GM12878 (cell line): Measurements from ENCODE around the gene DGCR8.

Source experiments
- ATF3 ChIP-seq: IDR thresholded peaks from 2 replicates; pipeline ENCODE4 v1.6.1; 2011; ENCODE audit warnings: low read depth, mild to moderate bottlenecking, low read length, moderate library complexity, borderline replicate concordance; ENCODE audit errors: extremely low read depth
- CBX5 ChIP-seq: sonication (generic); IDR thresholded peaks from 2 replicates; pipeline ENCODE4 v1.6.1; 2016; ENCODE audit warnings: low read depth, moderate library complexity, mild to moderate bottlenecking, inconsistent platforms
- CREB1 ChIP-seq: IDR thresholded peaks from 2 replicates; pipeline ENCODE4 v1.6.1; 2012; ENCODE audit warnings: low read depth, mild to moderate bottlenecking, inconsistent platforms
- CTCF ChIP-seq, 3 experiments: IDR thresholded peaks in 2 of 3; conservative IDR thresholded peaks in 1 of 3; 2 replicates each; pipeline ENCODE4 v1.5.1; 2011; ENCODE audit warnings: low read depth in 3 of 3, low read length in 3 of 3, mild to moderate bottlenecking in 3 of 3, control low read depth in 2 of 3, moderate library complexity in 2 of 3, inconsistent platforms in 1 of 3, mixed read lengths in 1 of 3; ENCODE audit not compliant: control insufficient read depth in 2 of 3, insufficient read depth in 1 of 3; ENCODE audit errors: extremely low read depth in 1 of 3
- ELK1 ChIP-seq: IDR thresholded peaks from 2 replicates; pipeline ENCODE4 v1.6.1; 2012; ENCODE audit warnings: low read depth, low read length, improper control_type of control experiment
- ESRRA ChIP-seq: IDR thresholded peaks from 2 replicates; pipeline ENCODE4 v1.6.1; 2012; ENCODE audit warnings: mild to moderate bottlenecking, low read length, improper control_type of control experiment
- FOS ChIP-seq: IDR thresholded peaks from 3 replicates; pipeline ENCODE4 v1.6.1; 2011; ENCODE audit warnings: borderline replicate concordance; ENCODE audit not compliant: insufficient read length; ENCODE audit errors: extremely low read depth
- HDGF ChIP-seq: fragments of 450-650 bp; IDR thresholded peaks from 2 replicates; pipeline ENCODE4 v1.6.1; 2016; ENCODE audit warnings: antibody characterized with exemption
- MAX ChIP-seq: IDR thresholded peaks from 2 replicates; pipeline ENCODE4 v1.6.1; 2012; ENCODE audit warnings: low read depth, low read length, improper control_type of control experiment
- MXI1 ChIP-seq: fragments of 150-350 bp; IDR thresholded peaks from 2 replicates; pipeline ENCODE4 v1.6.1; 2011; ENCODE audit warnings: low read depth, mild to moderate bottlenecking, inconsistent platforms, low read length, improper control_type of control experiment
- POLR2AphosphoS5 ChIP-seq: IDR thresholded peaks from 2 replicates; pipeline ENCODE4 v1.6.1; 2011; ENCODE audit warnings: mild to moderate bottlenecking, low read length, inconsistent platforms
- SMC3 ChIP-seq: IDR thresholded peaks from 2 replicates; pipeline ENCODE4 v1.6.1; 2011; ENCODE audit warnings: low read length, improper control_type of control experiment, borderline replicate concordance
- TCF12 ChIP-seq: IDR thresholded peaks from 2 replicates; pipeline ENCODE4 v1.6.1; 2011; ENCODE audit warnings: low read depth, mild to moderate bottlenecking, low read length

GRCh38 chr22:20148414-20148813 is 68.4 kb downstream of the DGCR8 start:
- TF ChIP-seq MXI1 = no peak
- TF ChIP-seq MAX = no peak
- no peak for TF ChIP-seq CTCF (IDR thresholded peaks at IDR 0.05 in 2 of 3, conservative IDR thresholded peaks at IDR 0.05 in 1 of 3; ENCODE audit: control insufficient read depth in 2 of 3, extremely low read depth in 1 of 3, insufficient read depth in 1 of 3, low read depth in 3 of 3, low read length in 3 of 3)
- TF ChIP-seq CBX5 = no peak
- TF ChIP-seq HDGF = no peak
- no peak for TF ChIP-seq SMC3
- TF ChIP-seq ESRRA = no peak
- TF ChIP-seq POLR2AphosphoS5 = no peak
- TF ChIP-seq CREB1 = no peak
- no peak for TF ChIP-seq ELK1
- TF ChIP-seq TCF12 = no peak
- no peak for TF ChIP-seq ATF3
- TF ChIP-seq FOS = no peak
